GM10847 (cell line): ENCODE data around the gene ADI1.

Source experiments
- POLR2A ChIP-seq: IDR thresholded peaks from 2 replicates; pipeline ENCODE4 v1.6.1; 2011; ENCODE audit not compliant: insufficient read length; ENCODE audit errors: extremely low read depth

The ADI1 gene

GRCh38 chr2:3465844-3466481 is 53.4 kb downstream of the ADI1 start:
- no peak for TF ChIP-seq POLR2A

GRCh38 chr2:3465328-3465727 is 54.0 kb downstream of the ADI1 start:
- no peak for TF ChIP-seq POLR2A

GRCh38 chr2:3464401-3465005 is 54.8 kb downstream of the ADI1 start:
- no peak for TF ChIP-seq POLR2A

GRCh38 chr2:3463944-3464343 is 55.4 kb downstream of the ADI1 start:
- TF ChIP-seq POLR2A, result no peak

GRCh38 chr2:3463186-3463835 is 56.0 kb downstream of the ADI1 start:
- TF ChIP-seq POLR2A, result no peak

- no peak for TF ChIP-seq POLR2A
Observed at GRCh38 chr2:3462493-3463104, 56.7 kb downstream of the ADI1 start.

GRCh38 chr2:3461801-3462492 is 57.4 kb downstream of the ADI1 start:
- TF ChIP-seq POLR2A, result no peak

GRCh38 chr2:3460831-3461800 is 58.2 kb downstream of the ADI1 start:
- TF ChIP-seq POLR2A, result no peak

- no peak for TF ChIP-seq POLR2A
Observed at GRCh38 chr2:3460156-3460555, 59.2 kb downstream of the ADI1 start.

GRCh38 chr2:3459185-3460015 is 59.9 kb downstream of the ADI1 start:
- TF ChIP-seq POLR2A, result no peak

GRCh38 chr2:3458396-3459184 is 60.7 kb downstream of the ADI1 start:
- no peak for TF ChIP-seq POLR2A

GRCh38 chr2:3457524-3458395 is 61.6 kb downstream of the ADI1 start:
- TF ChIP-seq POLR2A, result no peak
